ENCODE results near the gene ORC2.

GRCh38 chr2:200961674-200962073 is 1.8 kb downstream of the ORC2 start:
- TF ChIP-seq, protein P1, sequence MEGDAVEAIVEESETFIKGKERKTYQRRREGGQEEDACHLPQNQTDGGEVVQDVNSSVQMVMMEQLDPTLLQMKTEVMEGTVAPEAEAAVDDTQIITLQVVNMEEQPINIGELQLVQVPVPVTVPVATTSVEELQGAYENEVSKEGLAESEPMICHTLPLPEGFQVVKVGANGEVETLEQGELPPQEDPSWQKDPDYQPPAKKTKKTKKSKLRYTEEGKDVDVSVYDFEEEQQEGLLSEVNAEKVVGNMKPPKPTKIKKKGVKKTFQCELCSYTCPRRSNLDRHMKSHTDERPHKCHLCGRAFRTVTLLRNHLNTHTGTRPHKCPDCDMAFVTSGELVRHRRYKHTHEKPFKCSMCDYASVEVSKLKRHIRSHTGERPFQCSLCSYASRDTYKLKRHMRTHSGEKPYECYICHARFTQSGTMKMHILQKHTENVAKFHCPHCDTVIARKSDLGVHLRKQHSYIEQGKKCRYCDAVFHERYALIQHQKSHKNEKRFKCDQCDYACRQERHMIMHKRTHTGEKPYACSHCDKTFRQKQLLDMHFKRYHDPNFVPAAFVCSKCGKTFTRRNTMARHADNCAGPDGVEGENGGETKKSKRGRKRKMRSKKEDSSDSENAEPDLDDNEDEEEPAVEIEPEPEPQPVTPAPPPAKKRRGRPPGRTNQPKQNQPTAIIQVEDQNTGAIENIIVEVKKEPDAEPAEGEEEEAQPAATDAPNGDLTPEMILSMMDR (conservative IDR thresholded peaks at IDR 0.05 in 1 of 2, IDR thresholded peaks at IDR 0.05 in 1 of 2; ENCODE audit: low read depth in 1 of 2, low read length in 2 of 2): no peak
- TF ChIP-seq EZH2 (IDR thresholded peaks at IDR 0.05; ENCODE audit: low read length, missing control alignments): no peak
